ENCODE results near the gene MMAB. TPM values are rescaled to one million over a fixed set of nuclear protein-coding genes. Genes with fewer than 3 reads are reported as not detected.
A peak's percentile ranks its signal among the peaks of the same experiment; 100 is the strongest.

The MMAB gene
- total RNA-seq, 4 donors from 2014 or later = 21.2 to 54.3 (median 25.6) TPM

GRCh38 chr12:109557805-109558204, 15.5 kb downstream of the MMAB start:
- Histone ChIP-seq H3K27ac (no peak overlapping the region), H3K9me3 (no peaks in the 10 kb centered on the region), H3K4me3 (no peak overlapping the region), H3K36me3 (peaks cover 0 to 18% of the 10 kb centered on the region in 2 donors), H3K27me3 (peaks cover 0 to 6% (median 2%) of the 10 kb centered on the region in 3 donors), H3K4me1 (no peaks in the 10 kb centered on the region)
- DNase-seq = no peak
- TF ChIP-seq POLR2A (IDR thresholded peaks at IDR 0.05) (no peak), CTCF (IDR thresholded peaks at IDR 0.05 in 4 of 5, conservative IDR thresholded peaks at IDR 0.05 in 1 of 5) (no peak)
- intact Hi-C loops (cut with DNase I; ENCODE audit: low total_unique reads) (no loop called here), in situ Hi-C loops (cut with MboI; ENCODE audit: low sequenced_read_pairs in 4 of 4) (no loop called here)
- ATAC-seq = no peak

- intact Hi-C loops (cut with DNase I; ENCODE audit: low total_unique reads) (no loop called here), in situ Hi-C loops (cut with MboI; ENCODE audit: low sequenced_read_pairs in 4 of 4) (no loop called here)
- Histone ChIP-seq H3K27ac (no peak overlapping the region), H3K4me1 (no peaks in the 10 kb centered on the region), H3K36me3 (peaks cover 0 to 13% of the 10 kb centered on the region in 2 donors), H3K4me3 (no peak overlapping the region), H3K27me3 (peaks cover 0 to 6% (median 4%) of the 10 kb centered on the region in 3 donors), H3K9me3 (no peaks in the 10 kb centered on the region)
- TF ChIP-seq CTCF (IDR thresholded peaks at IDR 0.05 in 4 of 5, conservative IDR thresholded peaks at IDR 0.05 in 1 of 5) (no peak), POLR2A (IDR thresholded peaks at IDR 0.05) (no peak)
- ATAC-seq = peak in 1 of 2 donors; percentile 36
- peak in 1 of 2 donors; percentile 7 for DNase-seq
Measured at GRCh38 chr12:109557200-109557599, 16.1 kb downstream of the MMAB start.

- no peaks in the 10 kb centered on the region for H3K9me3 ChIP-seq
- H3K27me3 ChIP-seq = peaks cover 11 to 16% (median 12%) of the 10 kb centered on the region in 3 donors
- H3K4me1 ChIP-seq = no peaks in the 10 kb centered on the region
- DNase-seq (no peak), ATAC-seq (no peak)
- in situ Hi-C loops (cut with MboI; ENCODE audit: low sequenced_read_pairs in 4 of 4) = no loop called here
- H3K27ac ChIP-seq = no peak overlapping the region
- H3K36me3 ChIP-seq = peaks cover 0 to 8% of the 10 kb centered on the region in 2 donors
- H3K4me3 ChIP-seq = no peak overlapping the region
- no peak for TF ChIP-seq CTCF (IDR thresholded peaks at IDR 0.05 in 4 of 5, conservative IDR thresholded peaks at IDR 0.05 in 1 of 5)
- no peak for TF ChIP-seq POLR2A (IDR thresholded peaks at IDR 0.05)
- intact Hi-C loops (cut with DNase I; ENCODE audit: low total_unique reads) = no loop called here
Measured at GRCh38 chr12:109555431-109556315, 17.6 kb downstream of the MMAB start.

GRCh38 chr12:109554761-109555160, 18.5 kb downstream of the MMAB start:
- TF ChIP-seq CTCF (IDR thresholded peaks at IDR 0.05 in 4 of 5, conservative IDR thresholded peaks at IDR 0.05 in 1 of 5) (no peak), POLR2A (IDR thresholded peaks at IDR 0.05) (no peak)
- no peak for ATAC-seq
- intact Hi-C loops (cut with DNase I; ENCODE audit: low total_unique reads) = no loop called here

More at GRCh38 chr12:109554761-109555160, 18.5 kb downstream of the MMAB start:
- peaks cover 0 to 8% of the 10 kb centered on the region in 2 donors for H3K36me3 ChIP-seq
- H3K27me3 ChIP-seq = peaks cover 21 to 23% (median 21%) of the 10 kb centered on the region in 3 donors
- no peaks in the 10 kb centered on the region for H3K4me1 ChIP-seq
- H3K9me3 ChIP-seq = no peaks in the 10 kb centered on the region
- in situ Hi-C loops (cut with MboI; ENCODE audit: low sequenced_read_pairs in 4 of 4) = no loop called here
- no peak for DNase-seq
- no peak overlapping the region for H3K4me3 ChIP-seq
- no peak overlapping the region for H3K27ac ChIP-seq
